H1 (cell line): ENCODE results near the gene CAMTA2. TPM values are rescaled to one million over a fixed set of nuclear protein-coding genes. Genes with fewer than 3 reads are reported as not detected.

ENCODE experiments used
- CHD7 ChIP-seq: fragments of 300-600 bp; sonication (generic); IDR thresholded peaks from 2 replicates; pipeline ENCODE4 v1.7.1; 2012; ENCODE audit warnings: low read length, moderate library complexity, mild to moderate bottlenecking, inconsistent platforms; ENCODE audit not compliant: insufficient replicate concordance
- JUND ChIP-seq: IDR thresholded peaks from 2 replicates; pipeline ENCODE4 v1.6.1; 2011; ENCODE audit warnings: mild to moderate bottlenecking, improper control_type of control experiment, low read length
- NRF1 ChIP-seq: IDR thresholded peaks from 2 replicates; pipeline ENCODE4 v1.6.1; 2011; ENCODE audit warnings: mild to moderate bottlenecking, low read depth, low read length, improper control_type of control experiment
- RXRA ChIP-seq: IDR thresholded peaks from 2 replicates; pipeline ENCODE4 v1.6.1; 2011; ENCODE audit warnings: low read depth, mild to moderate bottlenecking, low read length, moderate library complexity; ENCODE audit not compliant: insufficient read depth
- polyA plus RNA-seq, 7 experiments: library from polyadenylated mRNA; depleted of rRNA in 3 of 7; stranded (reverse) in 5 of 7; unstranded in 2 of 7; fragments of >200 nt in 5 of 7; fragments of 200-250 nt in 2 of 7; gene quantifications; 1 replicate in 5 of 7; 2 replicates in 1 of 7; 4 replicates in 1 of 7; pipeline versions ENCODE4 v1.2.1 to v1.2.3, GENCODE V29; 2011 to 2013; ENCODE audit warnings: missing spikeins in 2 of 7, mixed read lengths in 2 of 7
- total RNA-seq: library from RNA; stranded (reverse); fragmentation: NEBNext Ultra II Directional; extraction: Animal tissue kit (Norgen Biotek cat#: 25700); gene quantifications from 2 replicates; pipeline ENCODE4 v1.2.1, GENCODE V29; 2021

The CAMTA2 gene
- total and polyA plus RNA-seq, 2 of the 8 experiments (the other 6 are each of a cell fraction or from before 2014, with no cell fraction given) = 5.5 to 12.0 TPM

DNA sequence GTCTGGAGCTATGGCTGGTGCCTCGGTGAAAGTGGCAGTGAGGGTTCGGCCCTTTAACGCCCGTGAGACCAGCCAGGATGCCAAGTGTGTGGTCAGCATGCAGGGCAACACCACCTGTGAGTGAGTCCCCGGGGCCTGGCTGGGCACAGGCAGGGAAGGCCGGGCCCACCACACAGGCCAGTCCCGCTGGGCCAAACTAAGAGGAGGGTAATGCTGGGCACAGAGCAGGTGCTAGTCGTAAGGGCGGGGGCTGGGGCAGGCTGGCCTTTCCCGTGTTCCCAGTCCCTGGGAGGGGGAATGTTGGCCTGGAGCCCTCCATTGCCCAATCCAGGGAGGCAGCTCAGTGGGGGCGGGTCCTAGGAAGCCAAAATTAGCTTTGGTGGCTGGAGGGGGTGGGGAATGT is 12.8 kb upstream of the CAMTA2 start (continued):
- TF ChIP-seq CHD7 = no peak
- no peak for TF ChIP-seq NRF1
- no peak for TF ChIP-seq JUND
- no peak for TF ChIP-seq RXRA
